ENCODE results near the gene SOCS3. TPM values are rescaled to one million over a fixed set of nuclear protein-coding genes. Genes with fewer than 3 reads are reported as not detected.

Gene SOCS3
- 67.0 and 105 TPM in 2 replicates for total RNA-seq

DNA sequence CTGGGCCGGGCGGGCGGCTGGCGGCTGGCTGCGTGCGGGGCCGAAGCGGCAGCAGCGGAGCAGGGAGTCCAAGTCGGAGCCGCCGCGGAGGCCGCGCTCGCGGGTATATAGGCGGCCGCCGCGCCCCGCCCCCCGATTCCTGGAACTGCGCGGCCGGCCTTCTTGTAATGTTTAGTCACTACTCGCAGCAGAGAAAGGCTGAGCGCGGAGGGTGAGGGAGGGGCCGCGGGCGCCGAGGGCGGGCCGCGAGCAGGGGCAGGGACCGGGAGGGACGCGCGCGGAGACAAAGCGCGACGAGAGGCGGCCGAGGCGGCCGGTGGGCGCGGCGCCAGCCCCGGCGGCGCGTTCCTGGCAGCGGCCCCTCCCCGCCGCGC is at the start of gene SOCS3:
Gene SOCS3, minus strand, starts transcription at position 81 of the 374 bp plus-strand sequence. CDS start 982 bp downstream, outside the sequence.

DNA sequence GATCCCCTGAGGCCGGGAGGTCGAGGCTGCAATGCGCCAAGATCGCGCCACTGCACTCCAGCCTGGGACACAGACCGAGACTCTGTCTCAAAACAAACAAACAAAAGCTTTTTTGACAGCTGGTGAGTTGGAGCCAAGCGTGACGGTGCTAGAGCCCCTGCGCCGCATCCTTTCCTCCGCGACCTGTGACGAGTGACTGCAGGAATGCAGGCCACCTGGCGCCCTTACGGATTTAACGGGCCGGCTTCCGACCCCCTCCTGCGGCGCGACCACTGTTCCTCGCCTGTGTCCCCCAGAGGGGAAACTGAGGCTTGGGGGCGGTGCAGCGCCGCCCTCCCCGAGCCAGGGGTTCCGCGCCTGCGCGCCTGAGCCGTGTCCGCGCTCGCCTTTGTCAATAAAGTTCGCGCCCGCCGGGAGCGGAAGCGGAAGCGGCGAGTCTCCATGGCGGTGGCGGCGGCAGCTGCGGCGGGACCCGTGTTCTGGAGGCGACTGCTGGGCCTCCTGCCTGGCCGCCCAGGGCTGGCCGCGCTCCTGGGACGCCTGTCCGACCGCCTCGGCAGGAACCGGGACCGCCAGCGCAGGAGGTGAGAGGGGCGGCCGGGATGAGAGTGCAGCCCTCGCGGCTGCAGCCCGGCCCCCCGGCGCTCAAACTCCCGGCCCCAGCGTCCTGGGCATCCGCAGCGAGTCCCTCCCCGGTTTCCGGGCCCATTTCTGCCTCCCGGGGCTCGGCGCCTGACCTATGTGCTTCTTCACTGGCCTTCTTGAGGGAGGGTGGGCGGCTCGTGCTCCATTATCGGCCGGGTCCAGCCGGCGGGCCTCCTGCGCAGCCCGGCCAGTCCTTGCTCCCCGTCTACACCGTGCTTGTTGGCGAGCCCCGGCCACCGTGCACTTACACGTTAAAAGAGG is 18.6 kb upstream of the SOCS3 start, which contains the start of gene PGS1:
Gene PGS1, plus strand, starts transcription at position 425 of the 906 bp plus-strand sequence. Its CDS starts 17 bp downstream, at position 442.

Other genes starting within 250 kb of the SOCS3 start
- gene TMC6, start 231.3 kb downstream of the SOCS3 start, total RNA-seq = 33.3 and 41.2 TPM in 2 replicates
- gene TMC8, start 229.3 kb downstream of the SOCS3 start, total RNA-seq = 0.17 and 0.33 TPM in 2 replicates
- not detected in 2 replicates for gene C17orf99, start 213.7 kb downstream of the SOCS3 start, total RNA-seq
- gene SYNGR2, start 191.5 kb downstream of the SOCS3 start, total RNA-seq = 28.9 and 42.4 TPM in 2 replicates
- gene TK1, start 173.0 kb downstream of the SOCS3 start, total RNA-seq = 33.1 and 35.9 TPM in 2 replicates
- 75.9 and 153 TPM in 2 replicates for gene AFMID, start 172.7 kb downstream of the SOCS3 start, total RNA-seq
- 14.4 and 15.0 TPM in 2 replicates for gene BIRC5, start 145.8 kb downstream of the SOCS3 start, total RNA-seq
- 0.09 and 2.2 TPM in 2 replicates for gene TMEM235, start 128.4 kb downstream of the SOCS3 start, total RNA-seq
- gene PGS1, start 18.6 kb upstream of the SOCS3 start, total RNA-seq = 27.6 and 29.3 TPM in 2 replicates
- gene DNAH17, start 217.3 kb upstream of the SOCS3 start, total RNA-seq = 0.09 and 0.76 TPM in 2 replicates

All from dermis lymphatic vessel endothelial cell (primary cell).